ENCODE measurements around the gene IRF4. TPM values are rescaled to one million over a fixed set of nuclear protein-coding genes. Genes with fewer than 3 reads are reported as not detected.

The IRF4 gene
- total and polyA plus RNA-seq, 7 donors, result 0.03 to 0.59 (median 0.27) TPM

GRCh38 chr6:428047-428603 is 36.6 kb downstream of the IRF4 start:
- no peaks in the 10 kb centered on the region for H3K4me1 ChIP-seq
- ATAC-seq (no peak), DNase-seq (no peak)
- WGBS, 3 donors, result 78 to 80% (median 79%) methylated on average over 11 of the region's 11 CpGs
- H3K27ac ChIP-seq, result no peak overlapping the region
- no peak overlapping the region for H3K4me3 ChIP-seq
- H3K9me3 ChIP-seq, result no peaks in the 10 kb centered on the region
- no peaks in the 10 kb centered on the region for H3K27me3 ChIP-seq (ENCODE audit: insufficient read depth in 3 of 3, low read length in 2 of 3)
- no peak for TF ChIP-seq CTCF (IDR thresholded peaks at IDR 0.05)
- intact Hi-C loops (cut with DNase I), result no loop called here
- H3K36me3 ChIP-seq (ENCODE audit: insufficient read depth in 1 of 2, low read depth in 1 of 2), result no peaks in the 10 kb centered on the region

- 82% methylated on average over 4 of the region's 4 CpGs for WGBS, 3 donors
- Histone ChIP-seq H3K9me3 (no peaks in the 10 kb centered on the region), H3K36me3 (ENCODE audit: insufficient read depth in 1 of 2, low read depth in 1 of 2) (no peaks in the 10 kb centered on the region), H3K27me3 (ENCODE audit: insufficient read depth in 3 of 3, low read length in 2 of 3) (peaks cover 0 to 4% (median 0%) of the 10 kb centered on the region in 3 donors), H3K4me1 (no peaks in the 10 kb centered on the region), H3K27ac (no peak overlapping the region), H3K4me3 (no peak overlapping the region)
- no peak for TF ChIP-seq CTCF (IDR thresholded peaks at IDR 0.05)
- intact Hi-C loops (cut with DNase I), result loop anchor here in 1 of 2 donors (10.0 kb wide), 1 partner anchor 1895 kb away; no protein-coding TSS in a partner anchor
- no peak for DNase-seq
- ATAC-seq, result no peak
Measured at GRCh38 chr6:429515-430121, 38.1 kb downstream of the IRF4 start.

GRCh38 chr6:431504-431903 is 40.0 kb downstream of the IRF4 start:
- DNase-seq (no peak), ATAC-seq (no peak)
- Histone ChIP-seq H3K36me3 (ENCODE audit: insufficient read depth in 1 of 2, low read depth in 1 of 2) (no peaks in the 10 kb centered on the region), H3K9me3 (no peaks in the 10 kb centered on the region), H3K27me3 (ENCODE audit: insufficient read depth in 3 of 3, low read length in 2 of 3) (peaks cover 0 to 4% (median 0%) of the 10 kb centered on the region in 3 donors), H3K4me3 (no peak overlapping the region), H3K27ac (no peak overlapping the region), H3K4me1 (no peaks in the 10 kb centered on the region)
- no peak for TF ChIP-seq CTCF (IDR thresholded peaks at IDR 0.05)
- intact Hi-C loops (cut with DNase I), result loop anchor here in 1 of 2 donors (10.0 kb wide), 1 partner anchor 1893 kb away; no protein-coding TSS in a partner anchor
- 83 to 88% (median 86%) methylated on average over 10 of the region's 10 CpGs for WGBS, 3 donors

- Histone ChIP-seq H3K36me3 (ENCODE audit: insufficient read depth in 1 of 2, low read depth in 1 of 2) (no peaks in the 10 kb centered on the region), H3K27ac (no peak overlapping the region), H3K4me3 (no peak overlapping the region), H3K4me1 (no peaks in the 10 kb centered on the region), H3K27me3 (ENCODE audit: insufficient read depth in 3 of 3, low read length in 2 of 3) (peaks cover 0 to 4% (median 0%) of the 10 kb centered on the region in 3 donors), H3K9me3 (no peaks in the 10 kb centered on the region)
- intact Hi-C loops (cut with DNase I), result loop anchor here in 1 of 2 donors (10.0 kb wide), 1 partner anchor 1893 kb away; no protein-coding TSS in a partner anchor
- ATAC-seq (no peak), DNase-seq (no peak)
- WGBS, 3 donors, result 48 to 70% (median 56%) methylated on average over 6 of the region's 6 CpGs
- no peak for TF ChIP-seq CTCF (IDR thresholded peaks at IDR 0.05)
Measured at GRCh38 chr6:431986-432385, 40.4 kb downstream of the IRF4 start.

Measured in psoas muscle (tissue), 8 donors.